Fibroblast of lung (primary cell): ENCODE data around the gene APOA5.

Experiments used
- CTCF ChIP-seq, 2 donors: IDR thresholded peaks in 1 of 2; conservative IDR thresholded peaks in 1 of 2; 1 replicate in 1 of 2; 2 replicates in 1 of 2; pipeline ENCODE4 v1.5.1; 2011 to 2012; ENCODE audit warnings: low read length in 2 of 2, control low read depth in 1 of 2, inconsistent platforms in 1 of 2, low read depth in 1 of 2, mild to moderate bottlenecking in 1 of 2
- EZH2 ChIP-seq: IDR thresholded peaks from 2 replicates; pipeline ENCODE4 v1.5.1; 2012; ENCODE audit warnings: low read length, control low read depth, mild to moderate bottlenecking; ENCODE audit errors: missing control alignments

- TF ChIP-seq CTCF (conservative IDR thresholded peaks at IDR 0.05 in 1 of 2, IDR thresholded peaks at IDR 0.05 in 1 of 2; ENCODE audit: low read depth in 1 of 2, low read length in 2 of 2) (no peak), EZH2 (no peak)
Measured at GRCh38 chr11:116812109-116812508, 20.4 kb upstream of the APOA5 start.
